ENCODE measurements around the gene ZDHHC8.

ZDHHC8 gene

GRCh38 chr22:20114506-20115475, 16.8 kb upstream of the ZDHHC8 start:
- no peak for DNase-seq

DNA sequence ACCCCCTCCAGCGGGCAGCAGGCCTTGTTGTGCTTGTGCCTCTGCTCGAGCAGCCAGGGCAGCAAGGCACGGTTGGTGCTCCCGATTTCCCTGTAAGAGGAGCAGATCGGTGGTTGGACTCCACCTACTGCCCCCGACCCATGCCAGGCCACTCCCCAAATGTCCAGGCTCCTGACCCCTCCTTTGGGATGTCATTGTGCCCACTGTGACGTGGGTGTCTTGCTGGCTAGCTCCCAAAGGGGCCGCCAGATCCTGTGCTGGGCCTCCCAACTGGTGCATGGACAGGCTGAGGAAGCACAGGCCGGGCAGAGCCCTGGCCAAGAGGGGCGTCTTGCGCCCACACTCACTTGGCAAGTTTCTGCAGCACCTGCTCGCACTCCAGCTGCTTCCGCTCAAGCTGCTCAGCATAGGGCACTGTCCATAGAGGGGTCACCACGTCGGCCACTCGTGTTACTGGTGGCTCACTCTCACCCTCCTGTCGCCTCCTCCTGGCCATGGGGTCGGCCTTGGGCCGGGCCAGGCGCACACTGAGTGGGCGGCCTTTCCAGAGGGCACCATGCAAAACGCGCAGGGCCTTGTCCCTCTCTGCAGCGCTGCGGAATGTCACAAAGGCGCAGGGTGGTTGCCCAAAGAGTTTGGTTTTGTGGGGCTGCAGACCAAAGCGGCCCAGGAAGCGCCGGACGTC, 15.8 kb upstream of the ZDHHC8 start, which contains the start of gene RANBP1:
Gene RANBP1, plus strand, starts transcription at position 414 of the 685 bp plus-strand sequence. Its CDS starts 81 bp downstream, at position 495.
- no peak for DNase-seq

DNA sequence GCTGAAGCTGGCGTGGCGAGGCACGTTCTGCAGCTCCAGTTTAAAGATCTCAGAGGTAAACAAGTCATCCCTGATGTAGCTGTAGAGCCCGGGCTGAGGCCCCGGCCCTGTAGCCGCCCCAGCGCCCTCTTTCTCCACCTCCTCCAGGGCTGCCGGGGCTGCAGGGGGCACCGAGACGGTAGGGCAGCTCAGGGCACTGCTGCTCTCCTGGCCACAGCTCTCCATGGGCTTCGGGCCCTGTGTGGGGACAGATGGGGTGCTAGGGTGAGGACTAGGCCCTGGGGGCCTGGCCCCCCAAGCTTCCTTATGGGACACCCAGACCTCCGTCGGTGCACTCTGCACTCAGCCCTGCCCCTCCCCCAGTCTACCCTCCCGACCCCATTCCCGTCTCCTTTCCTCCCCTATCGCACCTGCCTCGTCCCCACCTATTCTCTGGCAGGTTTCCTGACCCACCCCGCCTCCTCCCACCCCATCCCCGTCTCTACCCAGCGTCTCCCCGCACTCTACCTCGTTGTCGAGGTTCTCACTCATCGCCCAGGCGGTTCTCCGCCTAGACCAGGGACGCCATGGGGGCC, 15.1 kb upstream of the ZDHHC8 start:
- DNase-seq, result no peak

DNA sequence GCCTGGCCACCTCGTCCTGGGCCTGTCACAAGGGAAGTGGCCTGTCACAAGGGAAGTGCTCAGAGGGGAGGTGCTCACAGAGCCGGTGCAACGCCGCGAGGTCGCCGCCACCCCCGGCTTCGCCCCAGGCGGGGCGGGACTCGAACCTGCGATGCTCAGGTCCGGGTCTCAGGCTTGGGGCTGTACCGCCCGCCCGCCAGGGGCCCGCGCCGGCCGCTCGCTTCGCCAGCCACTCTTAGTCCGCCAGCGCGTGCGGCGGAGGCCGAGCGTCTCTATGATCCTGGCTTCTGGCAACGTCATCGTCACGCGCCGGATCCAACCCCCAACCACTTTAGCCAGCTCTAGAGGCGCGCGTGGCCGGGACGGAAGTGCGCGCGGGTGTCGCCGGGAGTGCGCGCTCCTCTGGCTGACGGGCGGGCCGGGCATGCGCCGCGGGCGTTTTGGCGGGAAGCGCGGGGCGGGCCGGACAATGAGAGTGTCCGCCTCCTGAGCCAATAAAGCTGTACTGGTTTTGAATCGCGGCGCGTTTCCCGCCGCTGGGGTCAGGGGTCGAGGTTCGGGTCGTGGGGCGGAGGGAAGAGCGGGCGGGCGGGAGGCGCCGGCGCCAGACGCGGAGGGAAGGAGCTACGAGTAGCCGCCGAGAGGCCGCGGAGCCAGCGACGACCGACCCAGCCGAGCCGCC, 14.5 kb upstream of the ZDHHC8 start, which contains the start of gene TRMT2A:
Gene TRMT2A, minus strand, starts transcription at position 276 of the 682 bp plus-strand sequence. CDS start 320 bp downstream, outside the sequence.
- DNase-seq, result peak; percentile 98

DNA sequence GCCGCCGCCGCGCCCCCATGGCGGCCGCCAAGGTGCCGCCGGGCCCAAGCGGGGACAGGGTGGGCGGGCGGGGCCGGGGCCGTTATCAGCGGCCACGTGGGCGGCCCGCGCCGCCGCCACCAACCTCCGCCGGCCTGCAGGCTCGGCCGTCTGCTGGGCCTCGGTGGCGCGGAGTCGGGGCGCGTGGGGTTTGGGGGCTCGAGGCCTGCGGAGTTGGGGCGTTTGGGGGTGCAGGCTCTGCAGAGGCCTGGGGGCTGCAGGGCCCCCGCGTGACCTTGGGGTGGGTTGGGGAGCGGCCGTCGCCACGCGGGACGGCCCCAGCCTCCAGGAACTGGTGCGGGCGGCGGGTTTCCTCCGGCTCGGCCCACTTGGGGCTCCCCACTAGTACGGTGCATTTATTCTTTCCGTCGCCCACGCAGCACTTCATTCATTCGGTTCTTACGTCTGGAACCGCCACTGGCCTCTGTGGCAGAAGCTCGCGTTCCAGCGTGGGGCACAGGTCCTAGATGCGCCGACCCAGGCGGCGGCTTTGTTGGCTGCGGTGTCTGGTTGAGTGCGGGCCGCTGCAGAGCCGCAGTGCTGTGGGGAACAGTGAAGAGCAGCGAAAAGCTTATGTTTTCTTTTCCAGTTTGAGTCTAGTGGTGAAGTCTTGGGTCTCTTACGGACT, 13.8 kb upstream of the ZDHHC8 start:
- DNase-seq, result peak; percentile 12

- DNase-seq, result no peak
Measured at GRCh38 chr22:20118300-20119020, 13.1 kb upstream of the ZDHHC8 start.

DNA sequence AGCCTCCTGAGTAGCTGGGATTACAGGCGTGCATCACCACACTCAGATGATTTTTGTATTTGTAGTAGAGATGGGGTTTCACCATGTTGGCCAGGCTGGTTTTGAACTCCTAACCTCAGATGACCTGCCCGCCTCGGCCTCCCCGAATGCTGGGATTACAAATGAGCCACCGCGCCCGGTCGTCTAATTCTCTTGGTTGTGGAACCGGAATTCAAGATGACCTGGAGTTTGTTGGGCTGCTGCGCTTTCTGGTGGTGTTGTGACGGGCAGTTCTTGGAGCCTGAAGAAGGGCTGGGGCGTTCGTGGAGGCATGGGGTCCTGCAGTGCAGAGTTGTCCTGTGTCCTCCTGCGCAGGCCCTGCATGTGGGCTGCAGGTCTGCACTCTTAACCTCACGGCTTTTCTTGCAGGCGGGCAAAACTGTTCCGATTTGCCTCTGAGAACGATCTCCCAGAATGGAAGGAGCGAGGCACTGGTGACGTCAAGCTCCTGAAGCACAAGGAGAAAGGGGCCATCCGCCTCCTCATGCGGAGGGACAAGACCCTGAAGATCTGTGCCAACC, 9.7 kb upstream of the ZDHHC8 start:
- no peak for DNase-seq

DNA sequence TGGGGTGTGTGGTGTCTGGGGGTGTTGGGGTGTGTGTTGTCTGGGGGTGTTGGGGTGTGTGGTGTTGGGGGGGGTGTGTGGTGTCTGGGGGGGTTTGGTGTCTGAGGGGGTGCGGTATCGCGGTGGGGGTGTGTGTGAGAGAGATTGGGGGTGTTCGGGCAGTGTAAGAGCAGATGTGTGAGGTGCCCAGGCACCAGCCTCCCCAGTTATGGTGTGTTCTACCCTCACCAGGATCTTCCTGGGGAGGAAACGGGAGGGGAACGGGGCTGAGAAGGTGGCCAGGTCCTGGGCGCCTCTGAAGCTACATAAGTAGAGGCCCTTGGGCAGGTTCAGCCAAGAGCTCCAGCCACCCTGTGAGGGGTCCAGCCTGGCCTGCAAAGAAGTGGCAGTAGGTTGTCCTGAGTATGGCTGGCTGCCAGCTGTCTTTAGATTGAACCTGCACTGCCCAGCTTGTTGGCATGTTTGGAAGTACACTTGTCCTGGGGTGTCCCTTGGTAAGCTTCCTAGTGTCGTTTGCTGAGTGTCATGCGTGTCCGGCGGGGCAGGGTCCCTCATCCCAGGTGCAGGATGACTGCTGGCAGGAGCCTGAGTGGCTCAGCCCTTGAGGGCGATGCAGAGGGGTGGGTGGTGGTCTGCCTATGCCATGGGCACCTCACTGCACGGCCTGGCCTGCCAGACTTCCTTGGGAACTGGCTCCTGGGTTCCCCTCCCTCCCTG, 8.1 kb upstream of the ZDHHC8 start:
- no peak for DNase-seq

DNA sequence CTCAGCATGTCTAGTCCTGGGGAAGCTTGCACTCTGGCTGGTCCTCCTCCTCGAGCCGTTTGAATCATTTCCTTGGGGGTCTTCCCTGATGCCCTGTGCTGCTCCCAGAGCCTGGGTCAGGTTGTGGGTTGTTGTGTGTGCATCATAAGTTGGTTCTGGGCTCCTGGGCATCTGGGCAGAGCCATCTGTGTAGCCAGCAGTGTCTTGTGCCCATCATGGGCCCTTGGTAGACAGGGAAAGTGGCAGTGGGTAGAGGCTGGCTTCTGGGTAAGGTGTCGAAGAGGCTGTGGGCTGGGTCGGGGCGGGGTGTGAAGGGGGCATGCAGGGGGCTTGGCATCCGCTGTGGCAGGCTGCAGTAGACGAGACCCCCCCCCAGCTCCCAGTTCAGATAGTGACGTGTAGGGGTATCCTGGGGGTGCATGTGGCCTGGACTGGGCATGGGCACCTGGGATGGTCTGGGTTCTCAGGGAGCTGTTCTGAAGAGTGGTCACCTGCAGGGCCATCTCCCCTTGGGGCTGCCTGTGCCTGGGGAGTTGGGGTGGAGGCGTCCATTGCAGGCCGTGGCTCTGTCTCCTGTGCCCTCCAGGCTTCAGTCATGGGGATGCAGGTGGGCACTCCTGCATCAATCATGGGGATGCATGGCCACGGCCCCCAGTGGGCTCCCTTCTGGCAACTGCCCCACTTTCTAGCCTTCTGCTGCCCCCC, 7.4 kb upstream of the ZDHHC8 start:
- no peak for DNase-seq

DNA sequence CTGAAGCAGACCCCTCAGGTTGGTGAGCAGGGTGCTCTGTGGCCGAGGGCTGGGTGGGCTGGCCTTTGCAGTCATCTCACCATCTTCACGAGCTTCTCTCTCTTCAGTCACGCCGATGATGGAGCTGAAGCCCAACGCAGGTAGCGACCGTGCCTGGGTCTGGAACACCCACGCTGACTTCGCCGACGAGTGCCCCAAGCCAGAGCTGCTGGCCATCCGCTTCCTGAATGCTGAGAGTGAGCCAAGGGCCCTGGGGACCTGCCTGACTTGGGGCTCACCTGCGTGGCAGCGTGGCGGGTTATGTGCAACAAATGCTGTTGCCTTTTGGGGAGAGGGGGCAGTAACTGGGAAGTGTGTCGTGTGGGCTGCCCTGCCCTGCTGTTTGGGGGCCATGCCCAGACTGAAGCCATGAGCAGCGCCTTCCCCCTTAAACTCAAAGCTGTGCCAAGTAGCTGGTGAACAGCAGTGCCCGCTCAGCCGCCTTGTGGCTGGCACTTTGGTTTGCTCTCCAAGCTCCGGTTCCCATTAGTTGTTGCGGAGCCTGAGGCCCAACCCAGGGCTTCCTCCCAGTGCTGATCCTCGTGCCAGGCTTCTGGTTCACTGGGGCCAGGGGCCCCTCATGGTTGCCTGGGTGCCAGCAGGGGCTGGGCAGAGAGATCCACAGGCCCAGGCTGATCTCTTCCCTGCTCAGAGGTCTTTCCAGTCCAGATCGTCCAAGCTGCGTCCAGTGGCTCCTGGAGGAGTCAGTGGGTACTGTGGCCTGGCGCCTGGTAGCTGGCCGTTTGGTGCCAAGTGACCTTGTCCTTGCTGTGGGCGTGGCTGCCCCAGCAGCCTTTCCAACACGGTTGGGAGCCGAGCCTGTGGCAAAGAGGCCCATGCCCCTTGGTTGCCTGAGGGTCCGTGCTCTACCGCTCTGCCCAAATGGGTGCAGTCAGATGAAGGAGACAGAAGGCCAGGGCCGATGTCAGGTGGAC, 6.1 kb upstream of the ZDHHC8 start:
- no peak for DNase-seq

- no peak for DNase-seq
Measured at GRCh38 chr22:20126284-20127029, 5.1 kb upstream of the ZDHHC8 start.

DNA sequence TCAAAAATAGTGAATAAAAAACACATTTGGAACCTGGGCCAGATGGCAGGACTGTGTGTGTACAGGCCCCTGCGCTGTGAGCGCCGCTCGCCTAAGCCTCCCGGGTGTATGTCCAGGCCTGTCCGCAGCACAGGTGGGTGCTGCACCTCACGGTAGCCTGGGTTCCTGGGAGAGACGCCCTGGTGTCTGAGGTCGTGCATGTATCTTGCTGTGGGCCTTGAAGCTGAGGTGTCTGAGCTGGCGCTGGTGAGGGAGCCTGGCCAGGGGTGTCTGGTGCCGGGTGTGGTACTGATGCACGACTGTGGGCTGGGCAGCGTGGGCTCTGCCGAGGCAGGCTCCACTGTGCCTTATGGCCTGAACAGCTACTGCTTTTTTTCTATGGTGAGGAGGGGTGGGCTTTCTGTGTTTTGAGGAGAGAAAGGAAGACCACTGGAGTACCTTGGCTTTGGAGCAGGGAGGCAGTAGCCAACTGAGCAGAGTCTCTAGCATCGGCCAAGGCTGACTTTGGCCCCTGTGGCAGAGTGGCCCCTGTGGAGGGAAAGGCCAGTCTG, 4.2 kb upstream of the ZDHHC8 start:
- no peak for DNase-seq

- DNase-seq, result no peak
Measured at GRCh38 chr22:20127869-20128618, 3.6 kb upstream of the ZDHHC8 start.

- no peak for DNase-seq
Measured at GRCh38 chr22:20128619-20128901, 3.0 kb upstream of the ZDHHC8 start.

GRCh38 chr22:20128902-20129746, 2.5 kb upstream of the ZDHHC8 start:
- peak; percentile 30 for DNase-seq

GRCh38 chr22:20129747-20130014, 1.9 kb upstream of the ZDHHC8 start:
- no peak for DNase-seq
